ENCODE measurements around the gene ANO6. TPM values are rescaled to one million over a fixed set of nuclear protein-coding genes. Genes with fewer than 3 reads are reported as not detected.

The ANO6 gene
- total RNA-seq, 1 donor from 2014 or later = 69.9 TPM

GRCh38 chr12:45409966-45410365 is 194.1 kb downstream of the ANO6 start:
- Histone ChIP-seq H3K27me3 (ENCODE audit: control insufficient read depth, insufficient read depth, low read length) (no peaks in the 10 kb centered on the region), H3K4me3 (ENCODE audit: low read depth, low read length) (no peak overlapping the region), H3K36me3 (ENCODE audit: control insufficient read depth, insufficient read depth, low read length) (no peaks in the 10 kb centered on the region)
- TF ChIP-seq CTCF (IDR thresholded peaks at IDR 0.05; ENCODE audit: insufficient read depth, low read length, poor library complexity, severe bottlenecking) = no peak
- no peak for DNase-seq (ENCODE audit: low read depth)

- H3K36me3 ChIP-seq (ENCODE audit: control insufficient read depth, insufficient read depth, low read length) = no peaks in the 10 kb centered on the region
- no peak for DNase-seq (ENCODE audit: low read depth)
- no peak for TF ChIP-seq CTCF (IDR thresholded peaks at IDR 0.05; ENCODE audit: insufficient read depth, low read length, poor library complexity, severe bottlenecking)
- H3K4me3 ChIP-seq (ENCODE audit: low read depth, low read length) = no peak overlapping the region
- no peaks in the 10 kb centered on the region for H3K27me3 ChIP-seq (ENCODE audit: control insufficient read depth, insufficient read depth, low read length)
These were observed 195.7 kb downstream of the ANO6 start for GRCh38 chr12:45411626-45412025.

- Histone ChIP-seq H3K36me3 (ENCODE audit: control insufficient read depth, insufficient read depth, low read length) (no peaks in the 10 kb centered on the region), H3K27me3 (ENCODE audit: control insufficient read depth, insufficient read depth, low read length) (no peaks in the 10 kb centered on the region), H3K4me3 (ENCODE audit: low read depth, low read length) (no peak overlapping the region)
- TF ChIP-seq CTCF (IDR thresholded peaks at IDR 0.05; ENCODE audit: insufficient read depth, low read length, poor library complexity, severe bottlenecking) = no peak
- peak; percentile 100 for DNase-seq (ENCODE audit: low read depth)
These were observed 199.5 kb downstream of the ANO6 start for GRCh38 chr12:45415393-45415817.

GRCh38 chr12:45416126-45416525 is 200.2 kb downstream of the ANO6 start:
- Histone ChIP-seq H3K4me3 (ENCODE audit: low read depth, low read length) (no peak overlapping the region), H3K36me3 (ENCODE audit: control insufficient read depth, insufficient read depth, low read length) (no peaks in the 10 kb centered on the region), H3K27me3 (ENCODE audit: control insufficient read depth, insufficient read depth, low read length) (no peaks in the 10 kb centered on the region)
- DNase-seq (ENCODE audit: low read depth) = no peak
- no peak for TF ChIP-seq CTCF (IDR thresholded peaks at IDR 0.05; ENCODE audit: insufficient read depth, low read length, poor library complexity, severe bottlenecking)

GRCh38 chr12:45418520-45418919 is 202.6 kb downstream of the ANO6 start:
- no peak for TF ChIP-seq CTCF (IDR thresholded peaks at IDR 0.05; ENCODE audit: insufficient read depth, low read length, poor library complexity, severe bottlenecking)
- H3K36me3 ChIP-seq (ENCODE audit: control insufficient read depth, insufficient read depth, low read length) = no peaks in the 10 kb centered on the region
- no peaks in the 10 kb centered on the region for H3K27me3 ChIP-seq (ENCODE audit: control insufficient read depth, insufficient read depth, low read length)
- DNase-seq (ENCODE audit: low read depth) = no peak
- H3K4me3 ChIP-seq (ENCODE audit: low read depth, low read length) = no peak overlapping the region

GRCh38 chr12:45419317-45419814 is 203.5 kb downstream of the ANO6 start:
- H3K4me3 ChIP-seq (ENCODE audit: low read depth, low read length) = no peak overlapping the region
- no peaks in the 10 kb centered on the region for H3K27me3 ChIP-seq (ENCODE audit: control insufficient read depth, insufficient read depth, low read length)
- H3K36me3 ChIP-seq (ENCODE audit: control insufficient read depth, insufficient read depth, low read length) = no peaks in the 10 kb centered on the region
- TF ChIP-seq CTCF (IDR thresholded peaks at IDR 0.05; ENCODE audit: insufficient read depth, low read length, poor library complexity, severe bottlenecking) = no peak
- DNase-seq (ENCODE audit: low read depth) = no peak
